HepG2 (cell line): ENCODE data around the gene SELENOT. TPM values are rescaled to one million over a fixed set of nuclear protein-coding genes. Genes with fewer than 3 reads are reported as not detected.

Experiments used
- ATF5 ChIP-seq: sonication (generic); formaldehyde crosslinking; IDR thresholded peaks from 2 replicates; pipeline ENCODE4 v1.4.0; 2020; ENCODE audit warnings: mild to moderate bottlenecking, low read depth, missing genetic modification reagents
- DR1 ChIP-seq: sonication (generic); formaldehyde crosslinking; IDR thresholded peaks from 2 replicates; pipeline ENCODE4 v1.8.0; 2021; ENCODE audit warnings: mild to moderate bottlenecking, missing genetic modification reagents, inconsistent platforms
- ELF3 ChIP-seq: IDR thresholded peaks from 2 replicates; pipeline ENCODE4 v1.6.1; 2016; ENCODE audit warnings: missing genetic modification reagents, missing compliant biosample characterization
- ETV6 ChIP-seq: sonication (generic); formaldehyde crosslinking; conservative IDR thresholded peaks from 2 replicates; pipeline ENCODE4 v1.4.0; 2020; ENCODE audit warnings: missing genetic modification reagents
- GATAD1 ChIP-seq: IDR thresholded peaks from 2 replicates; pipeline ENCODE4 v1.6.1; 2016; ENCODE audit warnings: missing genetic modification reagents, missing compliant biosample characterization
- GTF2F1 ChIP-seq: fragments of 150-350 bp; IDR thresholded peaks from 2 replicates; pipeline ENCODE4 v1.6.1; 2014; ENCODE audit warnings: low read length
- HHEX ChIP-seq: IDR thresholded peaks from 2 replicates; pipeline ENCODE4 v1.6.1; 2016; ENCODE audit warnings: control low read depth
- HOXA7 ChIP-seq: sonication (generic); formaldehyde crosslinking; IDR thresholded peaks from 2 replicates; pipeline ENCODE4 v1.8.1; 2022; ENCODE audit warnings: mild to moderate bottlenecking, missing genetic modification reagents, moderate library complexity
- MED13 ChIP-seq: sonication (generic); formaldehyde crosslinking; IDR thresholded peaks from 2 replicates; pipeline ENCODE4 v1.5.0; 2020; ENCODE audit warnings: missing genetic modification reagents
- MIER3 ChIP-seq: IDR thresholded peaks from 2 replicates; pipeline ENCODE4 v1.6.1; 2016; ENCODE audit warnings: missing compliant biosample characterization, borderline replicate concordance
- REST ChIP-seq, 2 experiments: IDR thresholded peaks; 2 replicates each; pipeline ENCODE4 v1.6.1; 2011 to 2012; ENCODE audit warnings: low read length in 2 of 2, borderline replicate concordance in 1 of 2, low read depth in 1 of 2, mild to moderate bottlenecking in 1 of 2, moderate library complexity in 1 of 2
- SRSF4 ChIP-seq: fragments of 200-400 bp; formaldehyde crosslinking; IDR thresholded peaks from one replicate; pipeline ENCODE4 v1.6.1; 2018; ENCODE audit warnings: mild to moderate bottlenecking, low read depth, low read length, moderate library complexity; ENCODE audit not compliant: poor library complexity, severe bottlenecking
- TEF ChIP-seq: sonication (generic); formaldehyde crosslinking; IDR thresholded peaks from 2 replicates; pipeline ENCODE4 v1.5.0; 2020; ENCODE audit warnings: missing genetic modification reagents
- THAP8 ChIP-seq: sonication (generic); formaldehyde crosslinking; IDR thresholded peaks from 2 replicates; pipeline ENCODE4 v1.5.1; 2020; ENCODE audit warnings: missing genetic modification reagents, mild to moderate bottlenecking, borderline replicate concordance
- ZBTB44 ChIP-seq: sonication (generic); formaldehyde crosslinking; IDR thresholded peaks from 2 replicates; pipeline ENCODE4 v1.4.0; 2020; ENCODE audit warnings: missing genetic modification reagents
- ZBTB8A ChIP-seq: sonication (generic); formaldehyde crosslinking; IDR thresholded peaks from 2 replicates; pipeline ENCODE4 v1.4.0; 2020; ENCODE audit warnings: mild to moderate bottlenecking, low read depth, missing genetic modification reagents, borderline replicate concordance
- ZFP62 ChIP-seq: sonication (generic); formaldehyde crosslinking; IDR thresholded peaks from 2 replicates; pipeline ENCODE4 v1.4.0; 2020; ENCODE audit warnings: missing genetic modification reagents
- ZNF143 ChIP-seq: sonication (generic); formaldehyde crosslinking; IDR thresholded peaks from 2 replicates; pipeline ENCODE4 v1.4.0; 2020; ENCODE audit warnings: missing genetic modification reagents
- ZNF552 ChIP-seq: sonication (generic); formaldehyde crosslinking; IDR thresholded peaks from 2 replicates; pipeline ENCODE4 v1.9.0; 2022; ENCODE audit warnings: missing genetic modification reagents, mild to moderate bottlenecking, borderline replicate concordance
- ZNF616 ChIP-seq: sonication (generic); formaldehyde crosslinking; IDR thresholded peaks from 2 replicates; pipeline ENCODE4 v1.5.0; 2020; ENCODE audit warnings: low read depth, mild to moderate bottlenecking, missing genetic modification reagents
- ZNF749 ChIP-seq: sonication (generic); formaldehyde crosslinking; IDR thresholded peaks from 2 replicates; pipeline ENCODE4 v1.8.0; 2022; ENCODE audit warnings: mild to moderate bottlenecking, missing genetic modification reagents, moderate library complexity, borderline replicate concordance
- polyA plus RNA-seq, 8 experiments: library from polyadenylated mRNA; depleted of rRNA in 3 of 8; stranded (reverse) in 7 of 8; unstranded in 1 of 8; fragments of >200 nt; fragmentation: Illumina TruSeq in 4 of 8; extraction: Trizol in 4 of 8; gene quantifications; 2 replicates each; pipeline versions ENCODE4 v1.2.1 to v1.2.3, GENCODE V29; 2011 to 2016; ENCODE audit warnings: low read depth in 4 of 8, missing spikeins in 1 of 8, mixed read lengths in 1 of 8; ENCODE audit not compliant: insufficient read depth in 1 of 8
- total RNA-seq, 5 experiments: library from RNA; depleted of rRNA; stranded (reverse); fragments of >200 nt; fragmentation: Illumina TruSeq; extraction: Trizol; gene quantifications; 2 replicates each; pipeline ENCODE4 v1.2.3, GENCODE V29; 2016; ENCODE audit warnings: low read depth in 1 of 5

SELENOT gene
- total and polyA plus RNA-seq, 2 of the 13 experiments (the other 11 are each of a cell fraction or from before 2014, with no cell fraction given) = 122 to 273 TPM

- TF ChIP-seq REST (IDR thresholded peaks at IDR 0.05; ENCODE audit: borderline replicate concordance in 1 of 2, low read depth in 1 of 2, low read length in 2 of 2) (peak in 1 of 2 experiments; percentile 54; a peak in 2 of 4 replicates), MED13 (no peak), HOXA7 (CRISPR knock-in tag) (no peak), SRSF4 (no peak), ETV6 (CRISPR knock-in tag) (no peak; the same call in 1 of the 2 replicates), TEF (CRISPR knock-in tag) (no peak), ATF5 (CRISPR knock-in tag) (no peak), ZBTB8A (CRISPR knock-in tag) (no peak), THAP8 (CRISPR knock-in tag) (no peak; the same call in 1 of the 2 replicates), ZNF749 (no peak), ZNF616 (CRISPR knock-in tag) (no peak), DR1 (CRISPR knock-in tag) (peak; percentile 86), ELF3 (CRISPR knock-in tag) (peak; percentile 53), ZBTB44 (CRISPR knock-in tag) (0 out of 2 replicates have a peak, but pooled peaks have one; percentile 81), GATAD1 (CRISPR knock-in tag) (peak; percentile 61; the same call in 1 of the 2 replicates), ZNF552 (CRISPR knock-in tag) (0 out of 2 replicates have a peak, but pooled peaks have one; percentile 58), MIER3 (CRISPR knock-in tag) (no peak), ZFP62 (CRISPR knock-in tag) (no peak), HHEX (no peak), ZNF143 (CRISPR knock-in tag) (peak; percentile 6; the same call in 1 of the 2 replicates), GTF2F1 (no peak; the same call in 1 of the 2 replicates)
These were observed at the start of gene SELENOT (continued) for GRCh38 chr3:150603153-150603979.
